AG09309 (cell line): Measurements from ENCODE around the gene AVEN.

Source experiments
- DNase-seq: peaks from one replicate; pipeline ENCODE4 v3.0.0-alpha.2; 2010; ENCODE audit warnings: low read depth
- H3K4me3 ChIP-seq: 2 replicates; pipeline ENCODE4 v1.5.1; 2011; ENCODE audit warnings: mild to moderate bottlenecking, low read depth, low read length, moderate library complexity; ENCODE audit not compliant: control insufficient read depth
- CTCF ChIP-seq: IDR thresholded peaks from 2 replicates; pipeline ENCODE4 v1.5.1; 2011; ENCODE audit warnings: mild to moderate bottlenecking, low read depth, low read length, inconsistent platforms; ENCODE audit not compliant: insufficient read depth, control insufficient read depth; ENCODE audit errors: missing control alignments

AVEN gene

DNA sequence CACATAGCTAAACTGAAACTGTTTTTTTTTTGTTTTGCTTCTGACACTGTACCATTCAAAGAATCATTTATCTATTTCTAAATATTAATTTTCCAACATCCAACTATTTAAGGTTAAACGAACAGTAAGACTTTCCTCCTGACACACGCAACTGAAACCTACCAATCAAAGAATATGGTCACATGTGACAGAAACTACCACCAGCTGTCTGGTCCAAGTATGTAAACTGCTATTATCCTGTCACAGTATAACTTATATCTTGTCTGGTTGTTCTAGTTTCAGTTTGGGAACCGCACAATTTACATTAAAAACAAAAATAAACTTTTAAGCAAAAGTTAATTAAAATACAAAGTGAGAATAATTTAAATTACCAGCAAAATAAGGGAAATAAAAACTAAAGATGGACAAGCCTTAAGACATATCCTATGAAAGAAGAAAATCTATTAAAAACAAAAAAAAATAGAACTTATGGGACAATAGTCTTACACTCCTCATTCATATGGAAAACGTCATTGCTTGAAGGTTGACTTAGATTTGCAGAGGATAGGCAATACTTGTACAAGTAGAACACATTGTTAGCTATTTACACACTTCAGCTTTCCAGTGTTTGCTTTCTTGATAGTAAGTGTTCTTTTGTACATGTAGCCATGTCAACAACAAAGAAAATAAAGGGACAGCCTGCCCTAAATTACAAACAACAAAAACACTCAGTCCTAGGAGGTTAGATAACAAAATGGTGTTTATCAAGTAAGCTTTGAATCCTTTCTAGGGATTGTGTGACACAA lies 97.5 kb downstream of the AVEN start:
- no peak for TF ChIP-seq CTCF
- DNase-seq, result no peak
- H3K4me3 ChIP-seq, result no peak overlapping the region

- TF ChIP-seq CTCF, result no peak
- peak; percentile 31 for DNase-seq
- no peak overlapping the region for H3K4me3 ChIP-seq
Observed at GRCh38 chr15:33934921-33935320, 104.1 kb downstream of the AVEN start.

DNA sequence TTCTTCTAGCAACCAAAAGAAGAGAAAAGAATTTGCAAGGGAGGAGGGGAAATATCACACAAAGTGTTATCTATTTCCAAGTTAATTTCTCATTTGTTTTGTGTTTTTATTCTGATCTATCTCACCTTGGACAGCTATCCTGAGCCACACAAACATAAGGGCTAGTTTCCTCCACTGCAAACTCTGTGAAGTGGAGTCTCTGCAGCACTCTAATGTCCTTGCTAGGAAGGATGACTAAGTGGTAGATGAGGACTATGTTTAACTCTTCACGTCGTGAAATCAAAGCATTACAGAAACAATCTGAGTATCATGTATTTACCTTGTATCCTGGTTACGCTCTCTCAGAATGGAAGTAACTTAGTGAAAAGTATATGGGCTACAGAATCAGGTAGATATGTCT lies 104.6 kb downstream of the AVEN start:
- DNase-seq, result no peak
- H3K4me3 ChIP-seq, result no peak overlapping the region
- TF ChIP-seq CTCF, result no peak

DNA sequence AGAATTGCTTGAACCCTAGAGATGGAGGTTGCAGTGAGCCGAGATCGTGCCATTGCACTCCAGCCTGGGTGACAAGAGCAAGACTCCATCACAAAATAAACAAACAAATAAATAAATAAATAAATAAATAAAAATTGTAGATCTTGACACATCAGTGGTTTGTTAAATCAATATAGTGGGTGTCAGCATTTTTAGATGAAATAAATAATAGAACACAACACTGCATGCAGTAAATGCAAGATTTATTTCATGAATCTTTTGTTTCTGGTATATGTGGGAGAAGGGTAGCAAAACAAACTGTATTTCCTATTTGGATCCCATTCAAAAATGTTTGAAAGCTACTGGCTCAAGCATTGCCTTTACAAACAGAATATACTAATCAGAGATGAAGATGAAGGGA lies 106.3 kb downstream of the AVEN start:
- DNase-seq, result no peak
- TF ChIP-seq CTCF, result no peak
- no peak overlapping the region for H3K4me3 ChIP-seq

DNA sequence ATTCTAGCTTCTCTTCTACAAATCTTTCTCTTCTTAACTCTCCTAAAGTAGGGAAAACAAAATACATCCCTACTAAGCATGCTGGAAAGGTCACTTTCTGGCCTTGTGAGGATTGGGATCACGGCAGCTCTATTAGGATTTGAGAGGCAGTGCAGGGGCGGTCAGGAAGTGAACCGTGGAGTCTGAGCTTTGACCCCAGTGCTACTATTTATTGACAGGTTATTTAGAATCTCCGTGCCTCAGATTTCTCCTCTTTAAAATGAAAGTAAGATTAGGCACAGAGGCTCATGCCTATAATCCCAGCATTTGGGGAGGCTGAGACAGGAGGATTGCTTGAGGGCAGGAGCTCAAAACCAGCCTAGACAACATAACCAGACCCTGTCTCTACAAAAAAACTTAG lies 112.7 kb downstream of the AVEN start:
- DNase-seq, result no peak
- H3K4me3 ChIP-seq, result no peak overlapping the region
- TF ChIP-seq CTCF, result no peak

- DNase-seq, result no peak
- no peak for TF ChIP-seq CTCF
- H3K4me3 ChIP-seq, result no peak overlapping the region
Observed at GRCh38 chr15:33923446-33923845, 115.6 kb downstream of the AVEN start.
